B cell (primary cell): Measurements from ENCODE around the gene ISLR2. TPM values are rescaled to one million over a fixed set of nuclear protein-coding genes. Genes with fewer than 3 reads are reported as not detected.

Experiments used
- ATAC-seq: fragments of 200-7000 bp; cut with Tn5 transposase; one replicate; pipeline ENCODE4 v1.10.0; 2021; ENCODE audit warnings: low read depth, mild to moderate bottlenecking, moderate number of reproducible peaks, moderate library complexity
- CTCF ChIA-PET: fragments of 350-600 bp; sonication (Branson Sonifier 250); formaldehyde crosslinking; loops from one replicate; lab custom pipeline; 2021; ENCODE audit warnings: antibody characterized with exemption, inconsistent platforms; lab: Charles Lee
- POLR2A ChIA-PET: fragments of 350-600 bp; sonication (Branson Sonifier 250); formaldehyde crosslinking; loops from one replicate; lab custom pipeline; 2021; ENCODE audit warnings: antibody characterized with exemption; lab: Charles Lee
- DNase-seq: peaks from one replicate; pipeline ENCODE4 v3.0.0; 2013
- H2AFZ ChIP-seq: 2 replicates; pipeline ENCODE4 v1.6.1; 2012; ENCODE audit warnings: mild to moderate bottlenecking, low read depth, low read length; ENCODE audit not compliant: insufficient read depth, poor library complexity, severe bottlenecking
- H3K27ac ChIP-seq, 2 donors: 1 replicate in 1 of 2; 2 replicates in 1 of 2; pipeline ENCODE4 v1.5.1; 2012 to 2013; ENCODE audit warnings: low read length in 2 of 2, mild to moderate bottlenecking in 2 of 2, moderate library complexity in 1 of 2
- H3K27me3 ChIP-seq, 4 experiments: fragments of 200-600 bp in 1 of 4; sonication (generic) in 1 of 4; replicated peaks in 1 of 4; 1 replicate in 2 of 4; 2 replicates in 2 of 4; pipeline versions ENCODE4 v1.6.1 to v1.7.0; 2013 to 2016; ENCODE audit warnings: low read length in 3 of 4, mild to moderate bottlenecking in 2 of 4, mixed read lengths in 1 of 4, moderate library complexity in 1 of 4; ENCODE audit not compliant: insufficient read depth in 4 of 4, control insufficient read depth in 3 of 4; ENCODE audit errors: control extremely low read depth in 1 of 4
- H3K36me3 ChIP-seq, 2 experiments: replicated peaks in 1 of 2; 1 replicate in 1 of 2; 2 replicates in 1 of 2; pipeline versions ENCODE4 v1.6.1 to v1.7.1; 2013; ENCODE audit warnings: low read length in 1 of 2; ENCODE audit not compliant: insufficient read depth in 2 of 2, control insufficient read depth in 1 of 2; ENCODE audit errors: control extremely low read depth in 1 of 2, extremely low read depth in 1 of 2
- H3K4me1 ChIP-seq, 2 donors: fragments of 200-600 bp in 1 of 2; sonication (generic) in 1 of 2; 1 replicate in 1 of 2; 2 replicates in 1 of 2; pipeline versions ENCODE4 v1.5.1 to v1.6.1; 2013 to 2017; ENCODE audit warnings: low read length in 2 of 2; ENCODE audit not compliant: control insufficient read depth in 2 of 2, insufficient read depth in 2 of 2
- H3K4me2 ChIP-seq: replicated peaks from 2 replicates; pipeline ENCODE3; 2012; ENCODE audit warnings: mild to moderate bottlenecking, low read depth, low read length; ENCODE audit not compliant: poor library complexity, severe bottlenecking
- H3K4me3 ChIP-seq, 5 experiments: fragments of 200-600 bp in 1 of 5; sonication (generic) in 1 of 5; 1 replicate in 3 of 5; 2 replicates in 2 of 5; pipeline versions ENCODE4 v1.5.1 to v1.7.0; 2011 to 2016; ENCODE audit warnings: low read length in 4 of 5, mild to moderate bottlenecking in 4 of 5, low read depth in 2 of 5, control low read depth in 1 of 5, moderate library complexity in 1 of 5; ENCODE audit not compliant: insufficient read depth in 1 of 5; ENCODE audit errors: control extremely low read depth in 1 of 5, extremely low read depth in 1 of 5
- H3K79me2 ChIP-seq: fragments of 200-600 bp; sonication (generic); one replicate; pipeline ENCODE4 v1.6.0; 2016; ENCODE audit warnings: low read length; ENCODE audit not compliant: control insufficient read depth, insufficient read depth
- H3K9ac ChIP-seq: fragments of 200-600 bp; sonication (generic); 2 replicates; pipeline ENCODE4 v1.6.1; 2017; ENCODE audit warnings: mild to moderate bottlenecking, low read length, moderate library complexity
- H3K9me3 ChIP-seq, 3 donors: one replicate each; pipeline versions ENCODE4 v1.6.1 to v1.7.1; 2013; ENCODE audit warnings: low read length in 2 of 3; ENCODE audit not compliant: control insufficient read depth in 2 of 3, insufficient read depth in 1 of 3; ENCODE audit errors: control extremely low read depth in 1 of 3
- H4K20me1 ChIP-seq: 2 replicates; pipeline ENCODE4 v1.6.0; 2012; ENCODE audit warnings: mild to moderate bottlenecking, low read length; ENCODE audit not compliant: insufficient read depth, control insufficient read depth, poor library complexity, severe bottlenecking
- H3K27ac Mint-ChIP-seq: one replicate; pipeline ENCODE4 v1.8.0; 2021; ENCODE audit warnings: mixed read lengths
- H3K27me3 Mint-ChIP-seq: one replicate; pipeline ENCODE4 v1.8.0; 2021; ENCODE audit warnings: mixed read lengths
- H3K4me1 Mint-ChIP-seq: one replicate; pipeline ENCODE4 v1.8.0; 2021; ENCODE audit warnings: mixed read lengths
- H3K4me3 Mint-ChIP-seq: one replicate; pipeline ENCODE4 v1.8.0; 2021; ENCODE audit warnings: mixed read lengths
- H3K9me3 Mint-ChIP-seq: one replicate; pipeline ENCODE4 v1.8.0; 2022; ENCODE audit warnings: mixed read lengths; ENCODE audit not compliant: insufficient read depth
- CTCF ChIP-seq: fragments of 200-600 bp; IDR thresholded peaks from one replicate; pipeline ENCODE4 v1.8.0; 2022; ENCODE audit warnings: antibody characterized with exemption, mild to moderate bottlenecking
- EZH2 ChIP-seq: IDR thresholded peaks from 2 replicates; pipeline ENCODE4 v1.6.1; 2012; ENCODE audit warnings: borderline replicate concordance, low read depth, mild to moderate bottlenecking, moderate library complexity, low read length; ENCODE audit not compliant: insufficient read depth, poor library complexity, severe bottlenecking
- WGBS: methylation state at CpG from one replicate; pipeline ENCODE4 v1.1.5; 2013; ENCODE audit warnings: missing lambda C conversion rate; ENCODE audit not compliant: insufficient coverage; 5-methylcytosine and 5-hydroxymethylcytosine counted together
- intact Hi-C: fragments of 100-400 bp; cut with micrococcal nuclease; formaldehyde crosslinking; loops from one replicate; pipeline ENCODE4 v1.10.0; 2022
- polyA plus RNA-seq: library from polyadenylated mRNA; depleted of rRNA; stranded (reverse); fragments of >200 nt; gene quantifications from 2 replicates; pipeline ENCODE4 v1.2.3, GENCODE V29; 2012
- total RNA-seq, 2 donors: library from RNA; stranded (reverse); fragments of 120-200 nt in 1 of 2; gene quantifications; 1 replicate in 1 of 2; 2 replicates in 1 of 2; pipeline versions ENCODE4 v1.2.3 to v1.2.4, GENCODE V29; 2013 to 2022

The ISLR2 gene
- total and polyA plus RNA-seq, 2 donors (not counting 1 experiment from before 2014, with no cell fraction given): not detected

- ChIA-PET CTCF (no interaction called here), POLR2A (no interaction called here)
- Histone ChIP-seq H4K20me1 (no peaks in the 10 kb centered on the region), H3K4me3 (no peak overlapping the region), H2AFZ (no peak overlapping the region), H3K27ac (no peak overlapping the region), H3K36me3 (no peaks in the 10 kb centered on the region), H3K4me1 (no peaks in the 10 kb centered on the region), H3K79me2 (no peaks in the 10 kb centered on the region), H3K4me2 (no peak overlapping the region), H3K9ac (no peak overlapping the region), H3K9me3 (peaks cover 0 to 2% (median 0%) of the 10 kb centered on the region in 3 donors), H3K27me3 (no peaks in the 10 kb centered on the region)
- Mint-ChIP-seq H3K27ac (no peak overlapping the region), H3K4me3 (no peak overlapping the region), H3K9me3 (no peaks in the 10 kb centered on the region), H3K27me3 (peaks cover 27% of the 10 kb centered on the region), H3K4me1 (no peaks in the 10 kb centered on the region)
- ATAC-seq (no peak), DNase-seq (no peak)
- 84% methylated on average over 12 of the region's 17 CpGs for WGBS
- TF ChIP-seq CTCF: no peak
- no peak for TF ChIP-seq EZH2
- intact Hi-C loops: no loop called here
These were observed 49.8 kb downstream of the ISLR2 start for GRCh38 chr15:74179983-74180880.

- WGBS: 84% methylated on average over 16 of the region's 21 CpGs
- Mint-ChIP-seq H3K27me3 (peaks cover 27% of the 10 kb centered on the region), H3K27ac (no peak overlapping the region), H3K4me1 (no peaks in the 10 kb centered on the region), H3K4me3 (no peak overlapping the region), H3K9me3 (no peaks in the 10 kb centered on the region)
- Histone ChIP-seq H3K9ac (no peak overlapping the region), H3K79me2 (no peaks in the 10 kb centered on the region), H2AFZ (no peak overlapping the region), H4K20me1 (no peaks in the 10 kb centered on the region), H3K4me2 (no peak overlapping the region), H3K36me3 (no peaks in the 10 kb centered on the region), H3K4me3 (no peak overlapping the region), H3K27me3 (no peaks in the 10 kb centered on the region), H3K4me1 (no peaks in the 10 kb centered on the region), H3K27ac (no peak overlapping the region), H3K9me3 (no peaks in the 10 kb centered on the region)
- ATAC-seq: no peak
- CTCF ChIA-PET: no interaction called here
- no peak for DNase-seq
- intact Hi-C loops: no loop called here
- POLR2A ChIA-PET: no interaction called here
- no peak for TF ChIP-seq EZH2
- no peak for TF ChIP-seq CTCF
These were observed 50.7 kb downstream of the ISLR2 start for GRCh38 chr15:74180881-74181602.
